Activated CD8-positive, alpha-beta memory T cell treated with anti-CD3 and anti-CD28 coated beads, Interleukin-2, amount 10 ng/mL, durations not matched to agents 7 days and 5 days (primary cell): ENCODE measurements around the gene MRPL24. TPM values are rescaled to one million over a fixed set of nuclear protein-coding genes. Genes with fewer than 3 reads are reported as not detected.

Experiments used
- ATAC-seq: fragments of 150-1000 bp; cut with Tn5 transposase; one replicate; pipeline ENCODE4 v1.10.0; 2021; ENCODE audit warnings: moderate library complexity
- CTCF ChIA-PET: fragments of 350-600 bp; sonication (Branson Sonifier 250); formaldehyde crosslinking; loops from one replicate; lab custom pipeline; 2021; ENCODE audit warnings: antibody characterized with exemption; lab: Charles Lee
- DNase-seq: peaks from one replicate; pipeline ENCODE4 v3.0.0-alpha.2; 2020
- H3K27ac Mint-ChIP-seq: one replicate; pipeline ENCODE4 v1.8.0; 2021; ENCODE audit warnings: mild to moderate bottlenecking, mixed read lengths
- H3K27me3 Mint-ChIP-seq: one replicate; pipeline ENCODE4 v1.8.0; 2021; ENCODE audit warnings: mixed read lengths
- H3K36me3 Mint-ChIP-seq: one replicate; pipeline ENCODE4 v1.8.0; 2021; ENCODE audit warnings: mild to moderate bottlenecking, mixed read lengths
- H3K4me1 Mint-ChIP-seq: one replicate; pipeline ENCODE4 v1.8.0; 2021; ENCODE audit warnings: mixed read lengths
- H3K4me3 Mint-ChIP-seq: one replicate; pipeline ENCODE4 v1.8.0; 2021; ENCODE audit warnings: mild to moderate bottlenecking, moderate library complexity, mixed read lengths
- H3K9me3 Mint-ChIP-seq: one replicate; pipeline ENCODE4 v1.8.0; 2022; ENCODE audit warnings: low read depth, mixed read lengths
- total RNA-seq, 2 experiments: library from RNA; stranded (reverse); gene quantifications; one replicate each; pipeline ENCODE4 v1.2.3, GENCODE V29; 2021

MRPL24 gene
- 10 to 100 TPM; 60.4 to 80.0 TPM for total RNA-seq

DNA sequence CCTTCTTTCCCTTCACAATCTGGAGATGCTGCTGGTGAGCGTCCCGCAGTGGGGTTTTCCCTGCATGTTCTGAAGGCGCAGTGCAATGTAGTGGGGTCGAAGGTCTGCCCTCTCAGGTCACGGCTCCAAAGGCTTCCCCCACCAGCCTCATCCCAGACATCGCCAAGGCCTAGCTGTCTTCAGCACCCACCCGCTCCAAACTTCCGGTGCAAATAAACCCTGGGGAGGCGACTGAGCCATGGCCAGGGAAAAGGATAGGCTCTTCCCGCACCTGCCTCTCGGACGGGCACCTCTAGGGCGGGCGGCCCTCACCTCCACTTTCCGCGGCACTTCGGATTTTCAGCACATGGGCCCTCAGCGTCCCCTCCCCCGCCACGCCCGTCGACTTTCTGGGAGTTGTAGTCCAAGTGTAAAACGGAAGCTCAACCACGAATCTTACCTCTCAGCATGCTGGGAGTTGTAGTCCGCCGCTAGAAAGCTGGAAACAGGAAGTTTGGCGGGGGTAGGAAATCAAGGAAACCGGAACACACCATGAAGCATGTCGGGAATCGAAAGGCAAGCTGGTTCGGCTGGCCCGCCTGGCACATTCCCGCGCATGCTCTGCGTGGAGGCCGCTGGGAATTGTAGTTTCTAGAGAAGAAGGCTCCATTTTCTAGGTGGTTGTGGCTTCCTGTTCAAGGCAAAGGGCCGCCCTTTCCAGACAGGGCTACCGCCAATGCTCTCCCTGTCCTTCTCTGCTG lies at the start of gene MRPL24:
MRPL24 (minus strand) TSS at position 348 of the 740 bp plus-strand sequence. CDS start 2,384 bp downstream, outside the sequence.
- Mint-ChIP-seq H3K4me1 (peaks cover 61% of the 10 kb centered on the region), H3K4me3 (peak within 1 kb of the TSS; percentile 95), H3K27me3 (no peaks in the 10 kb centered on the region), H3K36me3 (peaks cover 36% of the 10 kb centered on the region), H3K27ac (peak within 1 kb of the TSS; percentile 96), H3K9me3 (no peaks in the 10 kb centered on the region)
- peak; percentile 91 for ATAC-seq
- CTCF ChIA-PET = interaction anchor here (0.7 to 5.6 kb wide), 11 partner anchors 10 to 121 kb away, joined by 3 to 87 read pairs (median 3); partner anchors contain the start of genes HDGF, ISG20L2, METTL25B and NTRK1
- DNase-seq = peak; percentile 99

GRCh38 chr1:156789621-156790318 lies 48.9 kb upstream of the MRPL24 start:
- H3K36me3 Mint-ChIP-seq = peaks cover 40% of the 10 kb centered on the region
- CTCF ChIA-PET = interaction anchor here (1.1 to 31.5 kb wide), 4 partner anchors 9 to 100 kb away, joined by 3 to 600 read pairs (median 11); partner anchors contain the start of genes INSRR and NTRK1
- no peak overlapping the region for H3K27ac Mint-ChIP-seq
- no peaks in the 10 kb centered on the region for H3K9me3 Mint-ChIP-seq
- ATAC-seq (no peak), DNase-seq (no peak)
- H3K4me3 Mint-ChIP-seq = no peak overlapping the region
- H3K27me3 Mint-ChIP-seq = no peaks in the 10 kb centered on the region
- peaks cover 6% of the 10 kb centered on the region for H3K4me1 Mint-ChIP-seq

- CTCF ChIA-PET = interaction anchor here (1.2 to 3.4 kb wide), 4 partner anchors 8 to 99 kb away, joined by 3 to 17 read pairs (median 7); partner anchors contain the start of gene NTRK1
- DNase-seq = no peak
- H3K4me3 Mint-ChIP-seq = no peak overlapping the region
- no peaks in the 10 kb centered on the region for H3K4me1 Mint-ChIP-seq
- ATAC-seq = no peak
- H3K27ac Mint-ChIP-seq = no peak overlapping the region
- H3K9me3 Mint-ChIP-seq = no peaks in the 10 kb centered on the region
- no peaks in the 10 kb centered on the region for H3K27me3 Mint-ChIP-seq
- H3K36me3 Mint-ChIP-seq = peaks cover 37% of the 10 kb centered on the region
Observed at GRCh38 chr1:156788136-156788535, 47.2 kb upstream of the MRPL24 start.

- no peak overlapping the region for H3K27ac Mint-ChIP-seq
Observed at GRCh38 chr1:156786640-156787039, 45.8 kb upstream of the MRPL24 start.

DNA sequence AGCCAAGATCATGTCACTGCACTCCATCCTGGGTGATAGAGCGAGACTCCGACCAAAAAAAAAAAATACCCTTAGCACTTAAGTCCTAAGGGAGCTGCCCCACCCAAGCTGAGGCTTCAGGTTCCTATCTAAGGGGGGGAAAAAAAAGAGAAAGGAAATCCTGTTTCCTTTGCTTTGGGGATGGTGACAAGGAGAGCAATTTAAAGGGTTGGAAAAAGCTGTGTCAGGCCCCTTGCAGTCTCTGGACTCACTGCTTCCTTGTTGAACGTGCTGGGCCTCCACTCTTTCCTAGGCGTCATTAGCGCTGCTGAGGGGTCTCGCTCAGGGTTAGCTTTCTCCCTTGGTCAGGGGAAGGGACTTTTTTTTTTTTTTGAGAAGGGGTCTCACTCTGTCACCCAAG lies 44.6 kb upstream of the MRPL24 start:
- no peak overlapping the region for H3K4me3 Mint-ChIP-seq
- peaks cover 42% of the 10 kb centered on the region for H3K36me3 Mint-ChIP-seq
- H3K27ac Mint-ChIP-seq = no peak overlapping the region
- H3K27me3 Mint-ChIP-seq = no peaks in the 10 kb centered on the region
- peaks cover 15% of the 10 kb centered on the region for H3K4me1 Mint-ChIP-seq
- ATAC-seq (no peak), DNase-seq (no peak)
- CTCF ChIA-PET = interaction anchor here (1.3 to 2.7 kb wide), 5 partner anchors 11 to 96 kb away, joined by 3 to 15 read pairs (median 6); partner anchors contain the start of gene NTRK1
- no peaks in the 10 kb centered on the region for H3K9me3 Mint-ChIP-seq

More at GRCh38 chr1:156786640-156787039, 45.8 kb upstream of the MRPL24 start:
- Mint-ChIP-seq H3K4me3 (no peak overlapping the region), H3K4me1 (peaks cover 7% of the 10 kb centered on the region), H3K27me3 (no peaks in the 10 kb centered on the region), H3K9me3 (no peaks in the 10 kb centered on the region), H3K36me3 (peaks cover 43% of the 10 kb centered on the region)
- ATAC-seq (no peak), DNase-seq (no peak)
- CTCF ChIA-PET = interaction anchor here (1.3 to 3.4 kb wide), 6 partner anchors 60 to 97 kb away, joined by 3 to 17 read pairs (median 6); partner anchors contain the start of gene NTRK1

GRCh38 chr1:156781585-156782186 lies 40.8 kb upstream of the MRPL24 start:
- H3K4me1 Mint-ChIP-seq = peaks cover 29% of the 10 kb centered on the region

GRCh38 chr1:156777573-156777972 lies 36.7 kb upstream of the MRPL24 start:
- H3K9me3 Mint-ChIP-seq = no peaks in the 10 kb centered on the region
- H3K36me3 Mint-ChIP-seq = peaks cover 29% of the 10 kb centered on the region
- CTCF ChIA-PET = interaction anchor here (3.4 kb wide), 1 partner anchor 51 kb away, joined by 15 read pairs; the partner anchor contains the start of gene METTL25B
- no peaks in the 10 kb centered on the region for H3K27me3 Mint-ChIP-seq
- H3K27ac Mint-ChIP-seq = peak overlapping the region; percentile 8
- H3K4me1 Mint-ChIP-seq = peaks cover 51% of the 10 kb centered on the region
- ATAC-seq = no peak
- DNase-seq = no peak
- H3K4me3 Mint-ChIP-seq = no peak overlapping the region

More at GRCh38 chr1:156781585-156782186, 40.8 kb upstream of the MRPL24 start:
- ATAC-seq = no peak
- Mint-ChIP-seq H3K27ac (no peak overlapping the region), H3K9me3 (no peaks in the 10 kb centered on the region), H3K27me3 (no peaks in the 10 kb centered on the region), H3K36me3 (peaks cover 28% of the 10 kb centered on the region), H3K4me3 (no peak overlapping the region)
- DNase-seq = no peak
- CTCF ChIA-PET = interaction anchor here (1.0 to 3.2 kb wide), 8 partner anchors 12 to 107 kb away, joined by 3 to 23 read pairs (median 5); partner anchors contain the start of gene PRCC

DNA sequence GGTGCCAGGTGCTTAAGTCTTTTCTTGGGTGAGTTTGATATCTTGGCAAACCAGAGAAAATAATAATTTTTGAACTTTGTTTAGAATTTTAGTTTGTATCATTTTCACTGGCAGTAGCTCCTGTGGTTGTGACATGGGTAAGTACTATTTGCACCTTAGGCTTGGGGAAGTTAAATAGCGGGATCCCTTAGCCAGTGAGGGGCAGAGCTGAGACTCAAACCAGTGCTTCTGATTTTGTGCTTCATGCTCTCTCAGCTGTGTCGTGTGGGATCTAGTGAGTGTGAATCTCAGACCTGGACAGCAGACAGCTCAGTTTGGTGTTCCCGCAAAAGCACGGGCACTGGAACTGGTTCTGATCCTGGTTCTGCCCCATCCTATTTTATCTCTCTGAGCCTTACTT lies 36.1 kb upstream of the MRPL24 start:
- Mint-ChIP-seq H3K4me3 (no peak overlapping the region), H3K9me3 (no peaks in the 10 kb centered on the region), H3K36me3 (peaks cover 23% of the 10 kb centered on the region), H3K4me1 (peaks cover 53% of the 10 kb centered on the region), H3K27ac (no peak overlapping the region), H3K27me3 (no peaks in the 10 kb centered on the region)
- CTCF ChIA-PET = interaction anchor here (0.5 to 3.4 kb wide), 2 partner anchors 50 to 92 kb away, joined by 3 to 15 read pairs; partner anchors contain the start of gene METTL25B
- DNase-seq (no peak), ATAC-seq (no peak)

DNA sequence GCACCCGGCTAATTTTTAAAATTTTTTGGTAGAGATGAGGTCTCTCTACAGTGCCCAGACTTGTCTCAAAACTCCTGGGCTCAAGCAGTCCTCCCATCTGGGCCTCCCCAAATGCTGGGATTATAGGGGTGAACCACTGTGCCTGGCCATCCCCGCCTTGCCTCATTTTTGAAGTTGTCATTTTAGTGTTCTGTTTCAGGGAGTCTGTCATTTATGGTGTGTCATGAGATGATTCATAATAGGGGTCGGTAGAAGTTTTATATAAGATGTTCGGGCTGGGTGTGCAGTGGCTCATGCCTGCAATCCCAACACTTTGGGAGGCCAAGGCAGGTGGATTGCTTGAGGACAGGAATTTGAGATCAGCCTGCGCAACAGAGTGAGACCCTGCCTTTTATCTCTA lies 34.9 kb upstream of the MRPL24 start:
- no peak overlapping the region for H3K27ac Mint-ChIP-seq
- no peak for DNase-seq
- H3K4me3 Mint-ChIP-seq = no peak overlapping the region
- no peaks in the 10 kb centered on the region for H3K9me3 Mint-ChIP-seq
- CTCF ChIA-PET = interaction anchor here (2.1 to 3.4 kb wide), 2 partner anchors 49 to 50 kb away, joined by 6 to 15 read pairs; partner anchors contain the start of gene METTL25B
- no peaks in the 10 kb centered on the region for H3K27me3 Mint-ChIP-seq
- peaks cover 23% of the 10 kb centered on the region for H3K36me3 Mint-ChIP-seq
- ATAC-seq = no peak
- H3K4me1 Mint-ChIP-seq = peaks cover 49% of the 10 kb centered on the region

DNA sequence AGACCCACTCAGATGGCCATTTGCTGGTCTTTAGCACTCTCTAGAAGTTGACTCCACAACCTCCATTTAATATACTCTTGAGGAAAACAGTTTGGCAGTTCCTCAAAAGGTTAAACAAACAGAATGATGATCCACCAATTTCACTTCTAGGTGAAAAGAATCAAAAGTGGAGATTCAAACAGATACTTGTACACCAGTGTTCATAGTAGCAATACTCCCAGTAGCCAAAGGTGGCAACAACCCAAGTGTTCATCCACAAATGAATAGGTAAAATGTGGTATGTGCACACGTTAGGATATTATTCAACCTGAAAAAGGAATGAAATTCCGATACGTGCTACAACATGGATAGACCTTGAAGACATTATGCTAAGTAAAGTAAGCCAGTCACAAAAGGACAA lies 32.7 kb upstream of the MRPL24 start:
- Mint-ChIP-seq H3K4me3 (no peak overlapping the region), H3K27me3 (no peaks in the 10 kb centered on the region), H3K9me3 (no peaks in the 10 kb centered on the region), H3K4me1 (peaks cover 67% of the 10 kb centered on the region), H3K27ac (peak overlapping the region; percentile 20), H3K36me3 (peaks cover 37% of the 10 kb centered on the region)
- DNase-seq (no peak), ATAC-seq (peak; percentile 62)
- CTCF ChIA-PET = interaction anchor here (2.1 kb wide), 1 partner anchor 47 kb away, joined by 6 read pairs; no protein-coding TSS in a partner anchor

DNA sequence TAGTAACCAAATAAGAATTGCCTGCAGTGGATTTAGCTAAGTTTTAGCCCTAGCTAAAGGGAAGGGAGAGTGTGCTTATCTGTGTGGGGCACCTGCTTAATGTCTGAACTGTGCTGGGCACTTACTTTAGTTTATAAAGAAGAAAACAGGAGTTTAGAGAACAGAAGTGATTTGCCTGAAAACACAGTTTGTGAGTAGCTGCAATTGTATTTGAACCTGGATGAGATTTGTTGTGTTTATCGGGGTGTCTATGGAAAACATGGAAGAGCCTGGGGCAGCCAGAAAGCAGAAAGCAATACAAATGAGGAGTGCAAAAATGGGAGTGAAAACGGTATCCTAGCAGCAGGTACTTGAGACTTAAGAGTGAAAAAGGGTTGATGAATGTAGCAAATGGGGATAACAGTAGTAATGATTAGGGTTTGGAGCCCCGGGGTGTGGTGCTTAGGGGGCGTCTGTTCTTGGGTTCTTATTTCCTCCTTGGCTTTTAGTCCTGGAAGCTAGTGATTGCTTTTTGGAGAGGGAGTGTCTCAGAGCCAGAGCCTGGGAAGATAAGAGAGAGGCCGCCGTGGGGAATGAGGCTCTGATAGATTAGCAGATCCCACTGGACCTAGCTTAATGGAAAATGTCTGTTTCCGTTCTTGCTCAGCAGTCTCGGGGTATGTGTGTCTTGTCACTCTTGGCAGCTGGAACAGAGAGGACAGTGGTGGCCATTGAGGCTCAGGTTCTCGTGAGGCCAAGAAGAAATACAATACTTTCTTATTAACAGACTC lies 32.0 kb upstream of the MRPL24 start:
- ATAC-seq (peak; percentile 4), DNase-seq (no peak)
- Mint-ChIP-seq H3K4me1 (peaks cover 67% of the 10 kb centered on the region), H3K4me3 (no peak overlapping the region), H3K27me3 (no peaks in the 10 kb centered on the region), H3K9me3 (no peaks in the 10 kb centered on the region), H3K36me3 (peaks cover 37% of the 10 kb centered on the region), H3K27ac (peak overlapping the region; percentile 3)
- CTCF ChIA-PET = interaction anchor here (1.1 to 8.6 kb wide), 5 partner anchors 35 to 113 kb away, joined by 3 to 116 read pairs (median 5); partner anchors contain the start of genes INSRR, ISG20L2, METTL25B and NTRK1

- Mint-ChIP-seq H3K27ac (no peak overlapping the region), H3K36me3 (peaks cover 35% of the 10 kb centered on the region), H3K27me3 (no peaks in the 10 kb centered on the region), H3K4me1 (peaks cover 62% of the 10 kb centered on the region), H3K9me3 (no peaks in the 10 kb centered on the region), H3K4me3 (no peak overlapping the region)
- CTCF ChIA-PET = interaction anchor here (1.1 to 8.6 kb wide), 6 partner anchors 20 to 112 kb away, joined by 3 to 116 read pairs (median 6); partner anchors contain the start of genes HDGF, INSRR, ISG20L2 and METTL25B
- ATAC-seq = no peak
- no peak for DNase-seq
Observed at GRCh38 chr1:156772222-156772621, 31.3 kb upstream of the MRPL24 start.
